Stimulated activated CD8-positive, alpha-beta memory T cell treated with anti-CD3 and anti-CD28 coated beads, Interleukin-7, amount 100 ng/mL, for 24 hours (primary cell): ENCODE measurements around the gene CCDC88B.

Source experiments
- DNase-seq: peaks from one replicate; pipeline ENCODE4 v3.0.0-alpha.2; 2020; ENCODE audit warnings: low read depth

The CCDC88B gene

GRCh38 chr11:64384981-64385944, 45.3 kb downstream of the CCDC88B start:
- no peak for DNase-seq

- no peak for DNase-seq
These were observed 46.1 kb downstream of the CCDC88B start for GRCh38 chr11:64385945-64386704.

DNA sequence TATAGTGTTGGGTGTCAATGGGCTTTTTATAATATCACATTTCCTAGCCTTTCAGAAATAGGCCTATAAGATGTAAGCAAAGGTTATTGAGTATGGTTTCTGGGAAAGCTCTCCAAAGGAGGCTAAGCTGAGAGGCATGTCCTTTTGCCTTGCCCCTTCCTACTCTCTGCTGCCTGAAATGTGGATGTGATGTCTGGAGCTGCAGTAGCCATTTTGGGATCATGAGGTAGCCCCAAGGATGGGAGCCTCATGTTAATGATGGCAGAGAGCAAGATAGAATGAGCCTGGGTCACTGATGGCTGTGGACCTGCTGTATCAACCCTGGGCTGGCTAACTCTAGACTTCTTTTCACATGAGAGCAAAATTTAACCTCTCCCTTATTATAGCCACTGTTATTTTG, 47.9 kb downstream of the CCDC88B start:
- no peak for DNase-seq

DNA sequence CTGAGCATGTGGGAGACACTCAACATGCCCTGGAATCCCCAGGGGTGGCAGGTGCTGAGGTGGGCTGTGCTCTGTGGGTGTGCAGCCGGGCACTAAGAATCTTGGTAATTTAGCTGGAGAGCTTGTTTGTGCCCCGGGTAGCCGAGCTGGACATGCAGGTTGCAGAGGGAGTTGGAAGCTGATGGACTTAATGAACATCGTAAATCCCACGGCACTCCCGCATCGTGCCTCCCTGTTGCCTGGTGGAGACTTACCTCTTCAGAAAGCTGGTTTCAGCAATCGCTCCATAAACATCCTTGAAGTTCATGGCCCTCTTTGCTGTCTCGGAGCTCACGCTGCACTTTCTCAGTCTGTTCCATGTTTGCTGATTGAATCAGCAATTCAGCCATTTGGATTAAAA, 48.9 kb downstream of the CCDC88B start:
- no peak for DNase-seq

DNA sequence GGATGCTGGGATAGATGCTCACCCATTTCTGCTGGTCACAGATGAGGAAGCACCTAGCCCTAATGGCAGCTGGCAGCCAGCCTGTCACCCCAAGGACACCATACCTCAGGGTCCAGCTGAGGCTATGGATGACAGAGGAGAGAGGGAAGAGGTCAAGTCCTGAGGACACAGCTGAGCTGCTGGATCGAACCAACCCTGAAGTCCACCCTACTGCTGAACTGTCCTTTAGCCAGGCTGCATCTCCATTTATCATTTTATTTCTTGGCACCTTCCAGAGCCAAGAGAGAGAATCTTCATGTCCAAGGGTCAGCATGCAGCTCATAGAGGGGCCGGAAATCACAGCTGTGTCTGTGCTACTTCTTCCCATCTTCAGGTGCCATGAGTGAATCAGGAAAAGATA, 49.8 kb downstream of the CCDC88B start:
- no peak for DNase-seq

DNA sequence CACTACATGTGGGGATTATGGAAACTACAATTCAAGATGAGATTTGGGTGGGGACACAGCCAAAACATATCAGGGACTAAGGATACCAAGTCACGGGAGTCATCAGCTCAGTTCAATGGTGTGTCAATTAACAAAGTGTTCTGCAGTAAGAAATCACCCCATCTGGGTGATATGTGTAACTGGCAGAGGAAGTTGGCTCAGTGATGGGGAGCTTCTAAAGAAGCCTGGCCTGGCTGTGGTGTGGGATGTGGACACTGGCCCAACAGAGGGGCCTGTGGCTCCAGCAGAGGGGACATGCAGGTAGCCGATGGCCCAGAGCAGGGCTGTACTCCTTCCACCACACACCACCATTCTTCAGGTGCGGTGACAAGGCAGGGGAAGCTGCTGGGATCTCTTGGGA, 50.6 kb downstream of the CCDC88B start:
- DNase-seq, result no peak

DNA sequence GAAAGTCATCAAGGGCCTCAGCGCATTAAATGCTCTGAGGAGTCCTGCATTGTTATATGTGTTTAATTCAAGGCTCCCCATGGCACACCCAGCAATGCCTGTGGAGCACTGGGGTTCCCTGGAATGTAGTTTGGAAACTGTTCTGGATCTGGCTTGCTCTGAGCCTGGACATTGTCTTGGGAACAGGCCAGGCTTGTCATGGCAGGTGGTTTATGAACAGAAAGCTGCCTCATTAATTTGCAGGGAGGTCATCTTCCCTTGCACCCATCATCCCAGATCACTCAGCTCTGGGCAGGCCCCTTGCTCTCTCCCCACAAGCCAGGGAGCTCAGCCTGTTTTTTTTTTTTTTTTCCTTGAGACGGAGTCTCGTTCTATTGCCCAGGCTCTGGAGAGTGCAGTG, 51.8 kb downstream of the CCDC88B start:
- DNase-seq, result no peak

- DNase-seq, result no peak
These were observed 55.6 kb downstream of the CCDC88B start for GRCh38 chr11:64395545-64396078.

GRCh38 chr11:64396079-64396591, 56.1 kb downstream of the CCDC88B start:
- DNase-seq, result no peak

DNA sequence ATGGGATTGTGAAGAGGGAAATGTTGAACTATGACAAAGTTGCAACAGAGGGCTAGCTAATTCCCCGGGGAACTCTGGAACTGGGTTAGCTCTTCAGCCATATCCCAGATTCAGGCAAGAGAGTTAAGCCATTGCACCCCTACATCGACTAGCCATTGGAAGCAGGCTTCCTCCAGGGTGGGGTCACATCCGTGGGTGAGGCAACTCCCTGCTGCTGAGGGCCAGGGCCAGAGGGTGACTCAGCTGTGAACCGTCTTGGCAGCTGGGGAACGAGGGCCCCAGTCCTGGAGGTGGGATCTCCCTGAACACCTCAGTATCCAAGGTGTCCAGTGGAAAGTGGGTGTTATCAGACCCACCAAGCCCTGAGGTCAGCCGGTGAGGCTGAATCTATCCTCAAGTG, 60.1 kb downstream of the CCDC88B start:
- DNase-seq, result no peak

DNA sequence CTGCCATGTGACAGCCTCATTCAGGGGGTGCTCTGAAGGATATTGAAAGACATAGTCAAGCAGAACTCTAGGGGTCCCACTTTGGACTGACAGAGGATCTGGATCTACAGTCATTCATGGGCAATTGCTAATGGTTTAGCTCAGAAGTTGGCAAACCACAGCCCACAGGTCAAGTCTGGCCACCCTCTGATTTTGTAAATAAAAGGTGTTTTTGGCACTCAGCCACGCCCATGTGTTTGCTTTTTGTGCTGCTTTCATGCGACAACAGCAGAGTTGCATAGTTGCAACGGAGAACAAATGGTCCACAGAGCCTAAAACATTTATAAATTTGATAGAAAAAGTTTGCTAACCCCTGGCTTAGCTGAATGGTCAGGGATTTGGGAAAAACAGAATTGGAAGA, 60.7 kb downstream of the CCDC88B start:
- no peak for DNase-seq

DNA sequence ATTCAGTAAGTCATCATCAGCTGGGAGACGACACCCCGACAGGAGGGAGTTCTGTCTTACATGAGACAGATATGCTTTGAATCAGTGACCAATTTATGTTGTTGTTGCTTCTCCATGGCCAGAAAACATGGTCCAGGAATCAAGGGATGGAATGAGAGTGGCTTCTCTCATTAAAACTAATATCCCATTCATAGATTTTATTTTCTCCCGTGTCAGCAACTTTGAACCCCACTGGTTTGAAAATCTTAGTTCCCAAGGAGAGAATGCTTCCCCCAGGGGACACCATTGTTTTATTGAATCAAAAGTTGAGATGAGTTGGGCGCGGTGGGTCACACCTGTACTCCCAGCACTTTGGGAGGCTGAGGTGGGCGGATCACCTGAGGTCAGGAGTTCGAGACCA, 61.8 kb downstream of the CCDC88B start:
- no peak for DNase-seq

GRCh38 chr11:64403106-64403505, 63.1 kb downstream of the CCDC88B start:
- no peak for DNase-seq

DNA sequence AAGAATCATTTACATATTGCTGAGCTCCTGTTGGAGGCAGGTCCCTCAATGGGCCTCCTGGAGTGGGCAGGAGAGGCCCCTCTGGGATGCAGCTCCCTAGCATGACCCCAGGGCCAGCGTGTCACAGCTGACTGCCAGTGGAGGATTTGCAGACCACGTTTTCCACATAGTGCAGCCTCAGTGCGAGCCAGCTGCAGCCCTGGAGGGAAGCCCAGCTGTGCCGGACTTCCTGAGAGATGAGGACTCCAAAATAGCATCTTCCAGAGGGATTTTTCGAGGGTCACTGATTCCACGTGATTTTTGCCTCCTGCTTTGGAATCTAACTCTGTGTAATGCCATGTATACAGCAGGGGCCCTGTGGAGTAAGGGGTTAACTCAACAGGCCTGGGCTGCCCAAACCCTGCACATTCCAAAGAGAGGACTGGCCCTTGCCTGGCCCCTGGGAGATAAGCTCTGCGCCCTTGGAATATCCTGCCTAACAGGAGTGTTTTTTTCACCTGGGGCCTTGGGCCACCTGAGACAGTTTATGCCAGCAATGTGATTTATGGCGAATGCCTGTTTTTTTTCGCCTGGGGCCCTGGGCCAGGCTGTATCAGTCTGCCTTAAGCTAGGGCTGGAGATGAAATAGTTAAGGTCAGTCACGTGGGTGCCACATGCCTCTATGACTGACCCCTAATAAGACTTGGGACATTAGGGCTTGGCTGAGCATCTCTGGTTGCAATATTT, 66.4 kb downstream of the CCDC88B start:
- DNase-seq, result no peak
